DMS 273 treated with DMSO at 0.1 percent for 48 hours (cell line): ENCODE results near the gene ZFYVE9.
"Not testable (repeated sequence)": the region's sequence is repeated elsewhere in the genome, so short reads cannot be mapped to it uniquely, and the experiment has no call there.

Experiments
- DNase-seq: peaks from one replicate; lab custom pipeline; 2025; lab: John Stamatoyannopoulos, UW

Gene ZFYVE9

GRCh38 chr1:52191395-52191965, 49.6 kb downstream of the ZFYVE9 start:
- DNase-seq: no peak

- no peak for DNase-seq
Measured at GRCh38 chr1:52192024-52192423, 50.1 kb downstream of the ZFYVE9 start.

- no peak for DNase-seq
Measured at GRCh38 chr1:52192436-52192835, 50.5 kb downstream of the ZFYVE9 start.

GRCh38 chr1:52193985-52194384, 52.1 kb downstream of the ZFYVE9 start:
- no peak for DNase-seq

GRCh38 chr1:52195161-52195560, 53.3 kb downstream of the ZFYVE9 start:
- DNase-seq: no peak

- DNase-seq: no peak
Measured at GRCh38 chr1:52203935-52204625, 62.2 kb downstream of the ZFYVE9 start.

- no peak for DNase-seq
Measured at GRCh38 chr1:52204696-52205095, 62.8 kb downstream of the ZFYVE9 start.

- DNase-seq: not testable (repeated sequence)
Measured at GRCh38 chr1:52206686-52207085, 64.8 kb downstream of the ZFYVE9 start.

- no peak for DNase-seq
Measured at GRCh38 chr1:52209429-52209828, 67.5 kb downstream of the ZFYVE9 start.

- no peak for DNase-seq
Measured at GRCh38 chr1:52210044-52210443, 68.2 kb downstream of the ZFYVE9 start.

GRCh38 chr1:52216907-52217458, 75.1 kb downstream of the ZFYVE9 start:
- no peak for DNase-seq

GRCh38 chr1:52225174-52225573, 83.3 kb downstream of the ZFYVE9 start:
- no peak for DNase-seq

GRCh38 chr1:52229494-52229893, 87.6 kb downstream of the ZFYVE9 start:
- DNase-seq: no peak

GRCh38 chr1:52233463-52233862, 91.6 kb downstream of the ZFYVE9 start:
- no peak for DNase-seq

- DNase-seq: no peak
Measured at GRCh38 chr1:52234014-52234413, 92.1 kb downstream of the ZFYVE9 start.

- no peak for DNase-seq
Measured at GRCh38 chr1:52234708-52235107, 92.8 kb downstream of the ZFYVE9 start.

GRCh38 chr1:52235646-52236045, 93.8 kb downstream of the ZFYVE9 start:
- DNase-seq: no peak

- no peak for DNase-seq
Measured at GRCh38 chr1:52237430-52237829, 95.5 kb downstream of the ZFYVE9 start.

- DNase-seq: no peak
Measured at GRCh38 chr1:52238474-52238873, 96.6 kb downstream of the ZFYVE9 start.

- DNase-seq: no peak
Measured at GRCh38 chr1:52238887-52239707, 97.2 kb downstream of the ZFYVE9 start.

GRCh38 chr1:52239708-52240001, 97.8 kb downstream of the ZFYVE9 start:
- no peak for DNase-seq

- no peak for DNase-seq
Measured at GRCh38 chr1:52240592-52241210, 98.8 kb downstream of the ZFYVE9 start.
